ENCODE data around the gene MIAT.

DNA sequence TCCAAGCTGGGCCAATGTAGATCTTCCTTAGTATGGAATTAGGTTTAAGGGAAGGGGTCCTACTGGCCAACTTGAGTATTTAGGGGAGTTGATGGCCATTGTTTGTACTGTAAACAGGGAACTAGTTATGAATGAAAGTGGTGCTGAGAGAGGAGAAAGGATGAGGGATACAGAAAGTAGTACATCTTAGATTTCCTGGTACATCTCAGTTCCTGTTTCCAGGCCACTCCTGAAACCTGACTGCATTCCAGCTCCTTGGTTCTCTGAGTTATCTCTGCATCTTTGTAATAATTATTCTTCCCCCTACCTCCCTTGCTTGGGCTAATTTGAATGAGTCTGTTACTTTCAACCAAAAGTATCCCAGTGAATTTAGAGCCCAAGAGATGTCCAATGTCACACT, 30.1 kb downstream of the MIAT start:
- TF ChIP-seq, protein P1, sequence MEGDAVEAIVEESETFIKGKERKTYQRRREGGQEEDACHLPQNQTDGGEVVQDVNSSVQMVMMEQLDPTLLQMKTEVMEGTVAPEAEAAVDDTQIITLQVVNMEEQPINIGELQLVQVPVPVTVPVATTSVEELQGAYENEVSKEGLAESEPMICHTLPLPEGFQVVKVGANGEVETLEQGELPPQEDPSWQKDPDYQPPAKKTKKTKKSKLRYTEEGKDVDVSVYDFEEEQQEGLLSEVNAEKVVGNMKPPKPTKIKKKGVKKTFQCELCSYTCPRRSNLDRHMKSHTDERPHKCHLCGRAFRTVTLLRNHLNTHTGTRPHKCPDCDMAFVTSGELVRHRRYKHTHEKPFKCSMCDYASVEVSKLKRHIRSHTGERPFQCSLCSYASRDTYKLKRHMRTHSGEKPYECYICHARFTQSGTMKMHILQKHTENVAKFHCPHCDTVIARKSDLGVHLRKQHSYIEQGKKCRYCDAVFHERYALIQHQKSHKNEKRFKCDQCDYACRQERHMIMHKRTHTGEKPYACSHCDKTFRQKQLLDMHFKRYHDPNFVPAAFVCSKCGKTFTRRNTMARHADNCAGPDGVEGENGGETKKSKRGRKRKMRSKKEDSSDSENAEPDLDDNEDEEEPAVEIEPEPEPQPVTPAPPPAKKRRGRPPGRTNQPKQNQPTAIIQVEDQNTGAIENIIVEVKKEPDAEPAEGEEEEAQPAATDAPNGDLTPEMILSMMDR (IDR thresholded peaks at IDR 0.05; ENCODE audit: low read depth, low read length, missing input control) = no peak
- TF ChIP-seq TAF1 (conservative IDR thresholded peaks at IDR 0.05) = no peak
- TF ChIP-seq, protein P2, sequence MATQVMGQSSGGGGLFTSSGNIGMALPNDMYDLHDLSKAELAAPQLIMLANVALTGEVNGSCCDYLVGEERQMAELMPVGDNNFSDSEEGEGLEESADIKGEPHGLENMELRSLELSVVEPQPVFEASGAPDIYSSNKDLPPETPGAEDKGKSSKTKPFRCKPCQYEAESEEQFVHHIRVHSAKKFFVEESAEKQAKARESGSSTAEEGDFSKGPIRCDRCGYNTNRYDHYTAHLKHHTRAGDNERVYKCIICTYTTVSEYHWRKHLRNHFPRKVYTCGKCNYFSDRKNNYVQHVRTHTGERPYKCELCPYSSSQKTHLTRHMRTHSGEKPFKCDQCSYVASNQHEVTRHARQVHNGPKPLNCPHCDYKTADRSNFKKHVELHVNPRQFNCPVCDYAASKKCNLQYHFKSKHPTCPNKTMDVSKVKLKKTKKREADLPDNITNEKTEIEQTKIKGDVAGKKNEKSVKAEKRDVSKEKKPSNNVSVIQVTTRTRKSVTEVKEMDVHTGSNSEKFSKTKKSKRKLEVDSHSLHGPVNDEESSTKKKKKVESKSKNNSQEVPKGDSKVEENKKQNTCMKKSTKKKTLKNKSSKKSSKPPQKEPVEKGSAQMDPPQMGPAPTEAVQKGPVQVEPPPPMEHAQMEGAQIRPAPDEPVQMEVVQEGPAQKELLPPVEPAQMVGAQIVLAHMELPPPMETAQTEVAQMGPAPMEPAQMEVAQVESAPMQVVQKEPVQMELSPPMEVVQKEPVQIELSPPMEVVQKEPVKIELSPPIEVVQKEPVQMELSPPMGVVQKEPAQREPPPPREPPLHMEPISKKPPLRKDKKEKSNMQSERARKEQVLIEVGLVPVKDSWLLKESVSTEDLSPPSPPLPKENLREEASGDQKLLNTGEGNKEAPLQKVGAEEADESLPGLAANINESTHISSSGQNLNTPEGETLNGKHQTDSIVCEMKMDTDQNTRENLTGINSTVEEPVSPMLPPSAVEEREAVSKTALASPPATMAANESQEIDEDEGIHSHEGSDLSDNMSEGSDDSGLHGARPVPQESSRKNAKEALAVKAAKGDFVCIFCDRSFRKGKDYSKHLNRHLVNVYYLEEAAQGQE (IDR thresholded peaks at IDR 0.05) = no peak
- TF ChIP-seq ATF3 (IDR thresholded peaks at IDR 0.05) = no peak
- TF ChIP-seq GABPA (IDR thresholded peaks at IDR 0.05 in 1 of 2, conservative IDR thresholded peaks at IDR 0.05 in 1 of 2) = no peak
- no peak for TF ChIP-seq MAX (IDR thresholded peaks at IDR 0.05)
